Chondrocyte (in vitro differentiated cells): Measurements from ENCODE around the gene RGS14. TPM values are rescaled to one million over a fixed set of nuclear protein-coding genes. Genes with fewer than 3 reads are reported as not detected.

Experiments
- DNase-seq: peaks from one replicate; pipeline ENCODE4 v3.0.0; 2021; ENCODE audit warnings: mixed read lengths, low spot score
- H3K27ac Mint-ChIP-seq: one replicate; pipeline ENCODE4 v1.8.0; 2021; ENCODE audit warnings: mild to moderate bottlenecking, moderate library complexity, mixed read lengths; ENCODE audit not compliant: unreplicated experiment
- H3K27me3 Mint-ChIP-seq: 2 replicates; pipeline ENCODE4 v1.8.0; 2021; ENCODE audit warnings: low read depth, mixed read lengths
- H3K36me3 Mint-ChIP-seq: 2 replicates; pipeline ENCODE4 v1.8.0; 2021; ENCODE audit warnings: low read depth, mixed read lengths
- H3K4me1 Mint-ChIP-seq: 2 replicates; pipeline ENCODE4 v1.8.0; 2021; ENCODE audit warnings: low read depth, mild to moderate bottlenecking, mixed read lengths
- H3K4me3 Mint-ChIP-seq: one replicate; pipeline ENCODE4 v1.8.0; 2021; ENCODE audit warnings: mild to moderate bottlenecking, moderate library complexity, mixed read lengths; ENCODE audit not compliant: unreplicated experiment
- H3K9me3 Mint-ChIP-seq: 2 replicates; pipeline ENCODE4 v1.8.0; 2021; ENCODE audit warnings: low read depth, mixed read lengths
- CTCF ChIP-seq: fragments of 200-600 bp; sonication (generic); IDR thresholded peaks from 2 replicates; pipeline ENCODE4 v1.5.0; 2021; ENCODE audit warnings: antibody characterized with exemption, mild to moderate bottlenecking, moderate library complexity
- total RNA-seq: library from RNA; stranded (reverse); gene quantifications from 3 replicates; pipeline ENCODE4 v1.2.1, GENCODE V29; 2021

The RGS14 gene
- total RNA-seq, 1 donor from 2014 or later = 11.6 TPM

GRCh38 chr5:177363565-177363964 lies 5.8 kb downstream of the RGS14 start:
- Mint-ChIP-seq H3K9me3 (no peaks in the 10 kb centered on the region), H3K36me3 (no peaks in the 10 kb centered on the region), H3K27me3 (peaks cover 1% of the 10 kb centered on the region), H3K4me3 (peak overlapping the region; percentile 60), H3K27ac (no peak overlapping the region), H3K4me1 (peaks cover 13% of the 10 kb centered on the region)
- no peak for TF ChIP-seq CTCF
- DNase-seq = no peak

- Mint-ChIP-seq H3K27ac (no peak overlapping the region), H3K4me1 (peaks cover 19% of the 10 kb centered on the region), H3K36me3 (no peaks in the 10 kb centered on the region), H3K9me3 (no peaks in the 10 kb centered on the region), H3K4me3 (no peak overlapping the region), H3K27me3 (peaks cover 1% of the 10 kb centered on the region)
- DNase-seq = no peak
- TF ChIP-seq CTCF = no peak
These were observed 6.6 kb downstream of the RGS14 start for GRCh38 chr5:177364159-177364962.

- DNase-seq = no peak
- H3K27me3 Mint-ChIP-seq = no peaks in the 10 kb centered on the region
- no peak for TF ChIP-seq CTCF
- H3K4me3 Mint-ChIP-seq = peak overlapping the region; percentile 88
- H3K9me3 Mint-ChIP-seq = no peaks in the 10 kb centered on the region
- H3K27ac Mint-ChIP-seq = peak overlapping the region; percentile 97
- H3K36me3 Mint-ChIP-seq = no peaks in the 10 kb centered on the region
- peaks cover 21% of the 10 kb centered on the region for H3K4me1 Mint-ChIP-seq
These were observed 8.3 kb downstream of the RGS14 start for GRCh38 chr5:177365845-177366527.

- H3K4me1 Mint-ChIP-seq = peaks cover 27% of the 10 kb centered on the region
- peak overlapping the region; percentile 97 for H3K27ac Mint-ChIP-seq
- peak overlapping the region; percentile 88 for H3K4me3 Mint-ChIP-seq
- no peak for TF ChIP-seq CTCF
- no peaks in the 10 kb centered on the region for H3K27me3 Mint-ChIP-seq
- no peak for DNase-seq
- H3K9me3 Mint-ChIP-seq = no peaks in the 10 kb centered on the region
- no peaks in the 10 kb centered on the region for H3K36me3 Mint-ChIP-seq
These were observed 9.0 kb downstream of the RGS14 start for GRCh38 chr5:177366528-177367322.

GRCh38 chr5:177367323-177367848 lies 9.7 kb downstream of the RGS14 start:
- Mint-ChIP-seq H3K4me3 (peak overlapping the region; percentile 88), H3K27ac (no peak overlapping the region), H3K4me1 (peaks cover 27% of the 10 kb centered on the region), H3K36me3 (no peaks in the 10 kb centered on the region), H3K9me3 (no peaks in the 10 kb centered on the region), H3K27me3 (no peaks in the 10 kb centered on the region)
- DNase-seq = no peak
- peak; percentile 36 for TF ChIP-seq CTCF
